ENCODE results near the gene STARD4.

Gene STARD4

GRCh38 chr5:111469293-111469896, 42.9 kb downstream of the STARD4 start:
- no peak for DNase-seq

DNA sequence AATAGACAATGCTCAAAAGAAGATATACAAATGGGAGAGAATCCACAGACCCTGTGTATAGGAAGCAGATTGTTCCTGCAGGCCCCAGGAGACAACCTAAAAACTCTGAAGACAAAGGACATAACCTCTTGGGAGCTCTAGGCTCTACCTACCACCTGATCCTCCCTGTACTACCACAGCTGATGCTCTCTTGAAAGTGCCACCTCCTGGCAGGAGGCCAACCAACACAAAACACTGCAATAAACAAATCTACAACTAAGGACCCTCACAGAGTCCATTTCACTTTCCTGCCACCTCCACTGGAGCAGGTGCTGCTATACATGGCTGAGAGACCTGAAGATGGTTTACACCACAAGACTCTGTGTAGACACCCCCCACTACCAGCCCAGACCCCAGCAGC, 49.0 kb downstream of the STARD4 start:
- DNase-seq = no peak

DNA sequence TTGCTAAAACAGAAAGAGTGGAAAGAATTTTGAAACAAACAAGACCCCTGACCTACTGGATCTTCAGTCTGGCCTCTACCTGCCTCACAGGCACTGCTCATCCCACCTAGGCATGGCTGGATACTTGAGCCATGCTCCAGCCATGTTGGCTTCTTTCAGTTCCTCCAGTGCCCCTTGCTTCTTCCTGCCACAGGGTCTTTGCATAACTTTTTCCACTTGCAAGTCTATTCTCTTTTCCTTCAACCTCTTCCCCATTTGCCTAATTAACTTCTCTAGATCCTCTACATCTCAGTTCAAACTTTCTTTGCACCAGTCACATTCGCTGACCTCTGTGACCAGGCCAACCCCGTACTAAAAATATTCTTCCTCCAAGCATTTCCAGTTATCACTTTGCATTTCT, 50.4 kb downstream of the STARD4 start:
- no peak for DNase-seq

- no peak for DNase-seq
Measured at GRCh38 chr5:111461255-111461671, 51.1 kb downstream of the STARD4 start.

DNA sequence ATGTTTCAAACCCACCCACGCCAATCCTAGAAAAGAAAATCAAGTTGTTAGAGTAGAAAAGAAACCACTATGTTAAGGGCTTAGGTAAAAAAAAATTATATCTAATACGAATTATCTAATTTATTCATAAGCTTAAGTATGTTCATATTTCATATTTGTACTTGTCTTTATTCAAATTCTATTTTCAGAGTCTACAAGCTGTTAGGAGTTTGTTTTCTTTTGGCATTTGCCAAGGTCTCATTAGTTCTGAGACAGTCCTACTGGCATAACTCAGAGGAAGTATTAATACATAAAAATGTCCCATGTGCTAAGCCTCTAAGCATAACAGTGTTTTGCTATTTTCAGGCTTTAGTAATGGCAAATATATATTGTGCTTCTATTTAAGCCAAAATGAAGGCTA, 57.6 kb downstream of the STARD4 start:
- DNase-seq = no peak

- no peak for DNase-seq
Measured at GRCh38 chr5:111454198-111454622, 58.1 kb downstream of the STARD4 start.

DNA sequence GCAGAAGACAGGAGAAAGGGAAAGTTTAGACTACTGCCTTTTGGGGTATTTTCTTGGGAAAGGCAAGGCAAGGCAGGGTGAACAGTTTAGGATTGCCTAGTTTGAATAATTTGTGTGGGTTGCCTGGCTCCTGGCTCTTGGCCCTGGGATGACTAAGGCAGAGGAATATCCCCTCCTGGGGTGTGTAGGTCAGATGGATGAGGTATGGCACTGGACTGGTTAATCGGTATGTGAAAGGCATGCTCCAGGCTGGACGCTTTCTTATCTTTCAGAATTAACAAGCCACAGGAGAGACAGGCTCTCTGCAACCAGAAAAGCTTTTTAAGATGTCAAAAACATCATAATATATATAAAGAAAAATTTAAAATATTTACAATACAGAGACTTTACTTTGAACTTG, 58.6 kb downstream of the STARD4 start:
- DNase-seq = no peak

GRCh38 chr5:111453295-111453694, 59.0 kb downstream of the STARD4 start:
- DNase-seq = no peak

DNA sequence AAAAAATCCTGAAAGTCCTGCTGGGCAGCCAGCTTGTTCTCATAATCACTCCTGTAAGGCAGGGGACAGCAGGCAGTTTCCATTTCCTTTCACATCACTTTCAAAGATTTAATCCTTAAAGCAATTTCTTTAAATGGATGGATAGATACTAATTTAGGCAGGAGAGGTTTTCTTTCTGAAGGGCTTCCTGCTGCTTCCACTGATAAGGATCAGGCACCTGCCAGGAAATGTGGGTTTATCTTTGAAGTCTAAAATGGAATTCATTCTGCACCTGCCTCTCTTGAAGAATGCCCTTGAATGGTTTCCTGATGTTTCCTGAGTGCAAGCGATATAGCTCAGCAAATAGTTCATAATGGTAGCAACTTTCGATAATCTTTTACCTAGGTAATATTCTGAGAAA, 64.5 kb downstream of the STARD4 start:
- DNase-seq = no peak

GRCh38 chr5:111447099-111447498, 65.2 kb downstream of the STARD4 start:
- DNase-seq = no peak

Data from CD4-positive, alpha-beta T cell treated with Interleukin-21 for 1 hour (primary cell).